GM19099 (cell line): ENCODE measurements around the gene MUC4.

ENCODE experiments used
- POLR2A ChIP-seq: IDR thresholded peaks from 3 replicates; pipeline ENCODE4 v1.6.1; 2011; ENCODE audit warnings: low read depth; ENCODE audit not compliant: insufficient read length; ENCODE audit errors: extremely low read depth

MUC4 gene

GRCh38 chr3:195761123-195761566, 50.6 kb downstream of the MUC4 start:
- no peak for TF ChIP-seq POLR2A

- TF ChIP-seq POLR2A, result no peak
Measured at GRCh38 chr3:195760345-195761122, 51.2 kb downstream of the MUC4 start.

GRCh38 chr3:195758721-195759353, 52.9 kb downstream of the MUC4 start:
- TF ChIP-seq POLR2A, result no peak

GRCh38 chr3:195757827-195758226, 53.9 kb downstream of the MUC4 start:
- TF ChIP-seq POLR2A, result no peak

GRCh38 chr3:195757438-195757770, 54.3 kb downstream of the MUC4 start:
- TF ChIP-seq POLR2A, result no peak

- no peak for TF ChIP-seq POLR2A
Measured at GRCh38 chr3:195755791-195756676, 55.7 kb downstream of the MUC4 start.

GRCh38 chr3:195755391-195755790, 56.3 kb downstream of the MUC4 start:
- no peak for TF ChIP-seq POLR2A

- no peak for TF ChIP-seq POLR2A
Measured at GRCh38 chr3:195754906-195755305, 56.8 kb downstream of the MUC4 start.

- TF ChIP-seq POLR2A, result no peak
Measured at GRCh38 chr3:195754141-195754540, 57.6 kb downstream of the MUC4 start.

- no peak for TF ChIP-seq POLR2A
Measured at GRCh38 chr3:195753581-195753980, 58.1 kb downstream of the MUC4 start.

GRCh38 chr3:195752546-195753331, 59.0 kb downstream of the MUC4 start:
- TF ChIP-seq POLR2A, result no peak

- TF ChIP-seq POLR2A, result no peak
Measured at GRCh38 chr3:195752066-195752465, 59.7 kb downstream of the MUC4 start.

- TF ChIP-seq POLR2A, result no peak
Measured at GRCh38 chr3:195751560-195751959, 60.2 kb downstream of the MUC4 start.

- no peak for TF ChIP-seq POLR2A
Measured at GRCh38 chr3:195750797-195751520, 60.8 kb downstream of the MUC4 start.
